B cell (primary cell): Measurements from ENCODE around the gene TSC22D1. TPM values are rescaled to one million over a fixed set of nuclear protein-coding genes. Genes with fewer than 3 reads are reported as not detected.
"Not testable (repeated sequence)": the region's sequence is repeated elsewhere in the genome, so short reads cannot be mapped to it uniquely, and the experiment has no call there.

ENCODE experiments used
- ATAC-seq: fragments of 200-7000 bp; cut with Tn5 transposase; one replicate; pipeline ENCODE4 v1.10.0; 2021; ENCODE audit warnings: low read depth, mild to moderate bottlenecking, moderate number of reproducible peaks, moderate library complexity
- CTCF ChIA-PET: fragments of 350-600 bp; sonication (Branson Sonifier 250); formaldehyde crosslinking; loops from one replicate; lab custom pipeline; 2021; ENCODE audit warnings: antibody characterized with exemption, inconsistent platforms; lab: Charles Lee
- POLR2A ChIA-PET: fragments of 350-600 bp; sonication (Branson Sonifier 250); formaldehyde crosslinking; loops from one replicate; lab custom pipeline; 2021; ENCODE audit warnings: antibody characterized with exemption; lab: Charles Lee
- DNase-seq: peaks from one replicate; pipeline ENCODE4 v3.0.0; 2013
- H2AFZ ChIP-seq: 2 replicates; pipeline ENCODE4 v1.6.1; 2012; ENCODE audit warnings: mild to moderate bottlenecking, low read depth, low read length; ENCODE audit not compliant: insufficient read depth, poor library complexity, severe bottlenecking
- H3K27ac ChIP-seq, 2 donors: 1 replicate in 1 of 2; 2 replicates in 1 of 2; pipeline ENCODE4 v1.5.1; 2012 to 2013; ENCODE audit warnings: low read length in 2 of 2, mild to moderate bottlenecking in 2 of 2, moderate library complexity in 1 of 2
- H3K27me3 ChIP-seq, 4 experiments: fragments of 200-600 bp in 1 of 4; sonication (generic) in 1 of 4; replicated peaks in 1 of 4; 1 replicate in 2 of 4; 2 replicates in 2 of 4; pipeline versions ENCODE4 v1.6.1 to v1.7.0; 2013 to 2016; ENCODE audit warnings: low read length in 3 of 4, mild to moderate bottlenecking in 2 of 4, mixed read lengths in 1 of 4, moderate library complexity in 1 of 4; ENCODE audit not compliant: insufficient read depth in 4 of 4, control insufficient read depth in 3 of 4; ENCODE audit errors: control extremely low read depth in 1 of 4
- H3K36me3 ChIP-seq, 2 experiments: replicated peaks in 1 of 2; 1 replicate in 1 of 2; 2 replicates in 1 of 2; pipeline versions ENCODE4 v1.6.1 to v1.7.1; 2013; ENCODE audit warnings: low read length in 1 of 2; ENCODE audit not compliant: insufficient read depth in 2 of 2, control insufficient read depth in 1 of 2; ENCODE audit errors: control extremely low read depth in 1 of 2, extremely low read depth in 1 of 2
- H3K4me1 ChIP-seq, 2 donors: fragments of 200-600 bp in 1 of 2; sonication (generic) in 1 of 2; 1 replicate in 1 of 2; 2 replicates in 1 of 2; pipeline versions ENCODE4 v1.5.1 to v1.6.1; 2013 to 2017; ENCODE audit warnings: low read length in 2 of 2; ENCODE audit not compliant: control insufficient read depth in 2 of 2, insufficient read depth in 2 of 2
- H3K4me2 ChIP-seq: replicated peaks from 2 replicates; pipeline ENCODE3; 2012; ENCODE audit warnings: mild to moderate bottlenecking, low read depth, low read length; ENCODE audit not compliant: poor library complexity, severe bottlenecking
- H3K4me3 ChIP-seq, 5 experiments: fragments of 200-600 bp in 1 of 5; sonication (generic) in 1 of 5; 1 replicate in 3 of 5; 2 replicates in 2 of 5; pipeline versions ENCODE4 v1.5.1 to v1.7.0; 2011 to 2016; ENCODE audit warnings: low read length in 4 of 5, mild to moderate bottlenecking in 4 of 5, low read depth in 2 of 5, control low read depth in 1 of 5, moderate library complexity in 1 of 5; ENCODE audit not compliant: insufficient read depth in 1 of 5; ENCODE audit errors: control extremely low read depth in 1 of 5, extremely low read depth in 1 of 5
- H3K79me2 ChIP-seq: fragments of 200-600 bp; sonication (generic); one replicate; pipeline ENCODE4 v1.6.0; 2016; ENCODE audit warnings: low read length; ENCODE audit not compliant: control insufficient read depth, insufficient read depth
- H3K9ac ChIP-seq: fragments of 200-600 bp; sonication (generic); 2 replicates; pipeline ENCODE4 v1.6.1; 2017; ENCODE audit warnings: mild to moderate bottlenecking, low read length, moderate library complexity
- H3K9me3 ChIP-seq, 3 donors: one replicate each; pipeline versions ENCODE4 v1.6.1 to v1.7.1; 2013; ENCODE audit warnings: low read length in 2 of 3; ENCODE audit not compliant: control insufficient read depth in 2 of 3, insufficient read depth in 1 of 3; ENCODE audit errors: control extremely low read depth in 1 of 3
- H4K20me1 ChIP-seq: 2 replicates; pipeline ENCODE4 v1.6.0; 2012; ENCODE audit warnings: mild to moderate bottlenecking, low read length; ENCODE audit not compliant: insufficient read depth, control insufficient read depth, poor library complexity, severe bottlenecking
- H3K27ac Mint-ChIP-seq: one replicate; pipeline ENCODE4 v1.8.0; 2021; ENCODE audit warnings: mixed read lengths
- H3K27me3 Mint-ChIP-seq: one replicate; pipeline ENCODE4 v1.8.0; 2021; ENCODE audit warnings: mixed read lengths
- H3K4me1 Mint-ChIP-seq: one replicate; pipeline ENCODE4 v1.8.0; 2021; ENCODE audit warnings: mixed read lengths
- H3K4me3 Mint-ChIP-seq: one replicate; pipeline ENCODE4 v1.8.0; 2021; ENCODE audit warnings: mixed read lengths
- H3K9me3 Mint-ChIP-seq: one replicate; pipeline ENCODE4 v1.8.0; 2022; ENCODE audit warnings: mixed read lengths; ENCODE audit not compliant: insufficient read depth
- CTCF ChIP-seq: fragments of 200-600 bp; IDR thresholded peaks from one replicate; pipeline ENCODE4 v1.8.0; 2022; ENCODE audit warnings: antibody characterized with exemption, mild to moderate bottlenecking
- EZH2 ChIP-seq: IDR thresholded peaks from 2 replicates; pipeline ENCODE4 v1.6.1; 2012; ENCODE audit warnings: borderline replicate concordance, low read depth, mild to moderate bottlenecking, moderate library complexity, low read length; ENCODE audit not compliant: insufficient read depth, poor library complexity, severe bottlenecking
- WGBS: methylation state at CpG from one replicate; pipeline ENCODE4 v1.1.5; 2013; ENCODE audit warnings: missing lambda C conversion rate; ENCODE audit not compliant: insufficient coverage; 5-methylcytosine and 5-hydroxymethylcytosine counted together
- intact Hi-C: fragments of 100-400 bp; cut with micrococcal nuclease; formaldehyde crosslinking; loops from one replicate; pipeline ENCODE4 v1.10.0; 2022
- polyA plus RNA-seq: library from polyadenylated mRNA; depleted of rRNA; stranded (reverse); fragments of >200 nt; gene quantifications from 2 replicates; pipeline ENCODE4 v1.2.3, GENCODE V29; 2012
- total RNA-seq, 2 donors: library from RNA; stranded (reverse); fragments of 120-200 nt in 1 of 2; gene quantifications; 1 replicate in 1 of 2; 2 replicates in 1 of 2; pipeline versions ENCODE4 v1.2.3 to v1.2.4, GENCODE V29; 2013 to 2022

The TSC22D1 gene
- total and polyA plus RNA-seq, 2 donors (not counting 1 experiment from before 2014, with no cell fraction given): 7.0 to 36.6 TPM

- intact Hi-C loops: no loop called here
- no peaks in the 10 kb centered on the region for H3K4me1 ChIP-seq
- Mint-ChIP-seq H3K9me3 (no peaks in the 10 kb centered on the region), H3K27me3 (peaks cover 6% of the 10 kb centered on the region), H3K27ac (no peak overlapping the region), H3K4me3 (no peak overlapping the region), H3K4me1 (no peaks in the 10 kb centered on the region)
- H3K9ac ChIP-seq: no peak overlapping the region
- peaks cover 0 to 5% (median 0%) of the 10 kb centered on the region in 3 donors for H3K9me3 ChIP-seq
- H4K20me1 ChIP-seq: no peaks in the 10 kb centered on the region
- no peak overlapping the region for H3K4me2 ChIP-seq
- no peak overlapping the region for H3K27ac ChIP-seq
- H3K79me2 ChIP-seq: no peaks in the 10 kb centered on the region
- H3K4me3 ChIP-seq: no peak overlapping the region
- ChIA-PET POLR2A (no interaction called here), CTCF (no interaction called here)
- TF ChIP-seq EZH2: no peak
- no peak for TF ChIP-seq CTCF
- H3K27me3 ChIP-seq: no peaks in the 10 kb centered on the region
- no peaks in the 10 kb centered on the region for H3K36me3 ChIP-seq
- 100% methylated on average over 2 of the region's 2 CpGs for WGBS
- ATAC-seq (no peak), DNase-seq (no peak)
- H2AFZ ChIP-seq: no peak overlapping the region
Measured at GRCh38 chr13:44601586-44601985, 25.5 kb upstream of the TSC22D1 start.

- POLR2A ChIA-PET, H2AFZ ChIP-seq, H3K9ac ChIP-seq, ATAC-seq, H3K27ac Mint-ChIP-seq, H3K9me3 Mint-ChIP-seq, H3K79me2 ChIP-seq, DNase-seq, H3K4me2 ChIP-seq, H3K4me1 Mint-ChIP-seq, H3K36me3 ChIP-seq, H3K27ac ChIP-seq, H3K4me3 Mint-ChIP-seq, H4K20me1 ChIP-seq, intact Hi-C loops, CTCF ChIA-PET, H3K4me1 ChIP-seq, H3K4me3 ChIP-seq: not testable (repeated sequence)
- Histone ChIP-seq H3K27me3 (peaks cover 0 to 15% (median 3%) of the 10 kb centered on the region in 4 experiments), H3K9me3 (peaks cover 0 to 22% (median 0%) of the 10 kb centered on the region in 3 donors)
- peaks cover 23% of the 10 kb centered on the region for H3K27me3 Mint-ChIP-seq
- WGBS: 87% methylated on average over 19 of the region's 20 CpGs
Measured at GRCh38 chr13:44593861-44594592, 17.9 kb upstream of the TSC22D1 start.
